MM.1S (cell line): ENCODE data around the gene BATF3.

Experiments
- DNase-seq: peaks from one replicate; pipeline ENCODE4 v3.0.0-alpha.2; 2015
- H2AFZ ChIP-seq: fragments of 300-600 bp; sonication (generic); 2 replicates; pipeline ENCODE4 v1.6.0; 2016; ENCODE audit warnings: antibody characterized with exemption, low read length
- H3F3A ChIP-seq: fragments of 300-600 bp; sonication (generic); 2 replicates; pipeline ENCODE4 v1.6.1; 2016; ENCODE audit warnings: mild to moderate bottlenecking, antibody characterized with exemption, low read length, moderate library complexity, mixed read lengths; ENCODE audit not compliant: insufficient read depth
- H3K27ac ChIP-seq: fragments of 300-600 bp; sonication (generic); 2 replicates; pipeline ENCODE4 v1.5.1; 2016; ENCODE audit warnings: mild to moderate bottlenecking, low read length
- H3K27me3 ChIP-seq: fragments of 300-600 bp; sonication (generic); replicated peaks from 2 replicates; pipeline ENCODE4 v1.6.0; 2016; ENCODE audit warnings: low read length; ENCODE audit not compliant: insufficient read depth
- H3K36me3 ChIP-seq: fragments of 300-600 bp; sonication (generic); replicated peaks from 2 replicates; pipeline ENCODE4 v1.6.1; 2016; ENCODE audit warnings: mild to moderate bottlenecking, low read length, mixed read lengths; ENCODE audit not compliant: insufficient read depth
- H3K4me1 ChIP-seq: fragments of 300-600 bp; sonication (generic); 2 replicates; pipeline ENCODE4 v1.6.1; 2016; ENCODE audit warnings: low read length, mixed read lengths
- H3K4me2 ChIP-seq: fragments of 300-600 bp; sonication (generic); 2 replicates; pipeline ENCODE4 v1.6.0; 2016; ENCODE audit warnings: low read depth, low read length
- H3K4me3 ChIP-seq: fragments of 300-600 bp; sonication (generic); 2 replicates; pipeline ENCODE4 v1.5.1; 2016; ENCODE audit warnings: low read length, mixed read lengths
- H3K79me2 ChIP-seq: fragments of 300-600 bp; sonication (generic); 2 replicates; pipeline ENCODE4 v1.6.1; 2016; ENCODE audit warnings: mixed run types, low read length, mixed read lengths
- H3K9ac ChIP-seq: fragments of 300-600 bp; sonication (generic); 2 replicates; pipeline ENCODE4 v1.6.1; 2016; ENCODE audit warnings: low read length, mixed read lengths
- H3K9me2 ChIP-seq: fragments of 300-600 bp; sonication (generic); replicated peaks from 2 replicates; pipeline ENCODE4 v1.6.1; 2016; ENCODE audit warnings: mild to moderate bottlenecking, low read length, mixed read lengths; ENCODE audit not compliant: insufficient read depth
- H3K9me3 ChIP-seq: fragments of 300-600 bp; sonication (generic); replicated peaks from 2 replicates; pipeline ENCODE4 v1.6.1; 2016; ENCODE audit warnings: mild to moderate bottlenecking, low read length, mixed read lengths; ENCODE audit not compliant: insufficient read depth
- H4K20me1 ChIP-seq: fragments of 300-600 bp; sonication (generic); 2 replicates; pipeline ENCODE4 v1.6.1; 2016; ENCODE audit warnings: mild to moderate bottlenecking, low read length, moderate library complexity, mixed read lengths; ENCODE audit not compliant: insufficient read depth
- CTCF ChIP-seq: fragments of 300-600 bp; sonication (generic); IDR thresholded peaks from 2 replicates; pipeline ENCODE4 v1.5.1; 2016; ENCODE audit warnings: antibody characterized with exemption, low read length, mixed read lengths
- EZH2 ChIP-seq: fragments of 300-600 bp; sonication (generic); optimal IDR thresholded peaks from 2 replicates; pipeline ENCODE3; 2017; ENCODE audit warnings: low read depth, mild to moderate bottlenecking, antibody characterized with exemption, low read length, mixed read lengths
- EZH2phosphoT487 ChIP-seq: fragments of 300-600 bp; sonication (generic); IDR thresholded peaks from 2 replicates; pipeline ENCODE4 v1.6.1; 2018; ENCODE audit warnings: antibody characterized with exemption, low read length

The BATF3 gene

GRCh38 chr1:212699625-212700222 is at the start of gene BATF3:
BATF3 (minus strand) TSS chr1:212699840; CDS start chr1:212699762, 78 bp downstream.
- H3K4me1 ChIP-seq: peaks cover 11% of the 10 kb centered on the region; the same call in 1 of the 2 replicates
- no peaks in the 10 kb centered on the region for H3K9me2 ChIP-seq
- no peaks in the 10 kb centered on the region for H3K79me2 ChIP-seq
- no peaks in the 10 kb centered on the region for H3K9me3 ChIP-seq
- peak within 1 kb of the TSS; percentile 23; the same call in 1 of the 2 replicates for H3K9ac ChIP-seq
- H3K4me2 ChIP-seq: peak within 1 kb of the TSS; percentile 95
- TF ChIP-seq CTCF: no peak
- H3F3A ChIP-seq: no peaks in the 10 kb centered on the region
- peak within 1 kb of the TSS; percentile 71 for H3K4me3 ChIP-seq
- H2AFZ ChIP-seq: peak within 1 kb of the TSS; percentile 71
- H4K20me1 ChIP-seq: no peaks in the 10 kb centered on the region
- H3K36me3 ChIP-seq: no peaks in the 10 kb centered on the region
- peak; percentile 32 for DNase-seq
- peaks cover 15% of the 10 kb centered on the region for H3K27me3 ChIP-seq
- H3K27ac ChIP-seq: no peak within 1 kb of the TSS

- Histone ChIP-seq H3K4me3 (no peak overlapping the region), H2AFZ (no peak overlapping the region), H3K27ac (no peak overlapping the region), H4K20me1 (no peaks in the 10 kb centered on the region), H3K9me3 (no peaks in the 10 kb centered on the region), H3K4me1 (peaks cover 11% of the 10 kb centered on the region), H3K27me3 (no peaks in the 10 kb centered on the region), H3K4me2 (no peak overlapping the region), H3K79me2 (peaks cover 17% of the 10 kb centered on the region), H3K9ac (no peak overlapping the region), H3K9me2 (no peaks in the 10 kb centered on the region), H3F3A (peaks cover 10% of the 10 kb centered on the region; the same call in 1 of the 2 replicates), H3K36me3 (no peaks in the 10 kb centered on the region)
- no peak for DNase-seq
- TF ChIP-seq EZH2phosphoT487 (no peak), EZH2 (no peak), CTCF (no peak)
These were observed 46.9 kb upstream of the BATF3 start for GRCh38 chr1:212746546-212746945.

GRCh38 chr1:212745303-212745702 is 45.7 kb upstream of the BATF3 start:
- Histone ChIP-seq H3K79me2 (peaks cover 13% of the 10 kb centered on the region), H2AFZ (no peak overlapping the region), H3K27me3 (no peaks in the 10 kb centered on the region), H3K9me2 (no peaks in the 10 kb centered on the region), H3F3A (peaks cover 5% of the 10 kb centered on the region; the same call in 1 of the 2 replicates), H3K4me3 (no peak overlapping the region), H3K36me3 (no peaks in the 10 kb centered on the region), H3K4me1 (peaks cover 9% of the 10 kb centered on the region), H3K27ac (no peak overlapping the region), H3K9me3 (no peaks in the 10 kb centered on the region), H3K9ac (no peak overlapping the region), H4K20me1 (no peaks in the 10 kb centered on the region), H3K4me2 (no peak overlapping the region)
- DNase-seq: no peak
- TF ChIP-seq EZH2: no peak
- TF ChIP-seq CTCF: no peak
- TF ChIP-seq EZH2phosphoT487: no peak
